GM21619 (cell line): ENCODE results near the gene SLC38A7.
"Not testable (repeated sequence)": the region's sequence is repeated elsewhere in the genome, so short reads cannot be mapped to it uniquely, and the experiment has no call there.

Experiments
- ATAC-seq: cut with Tn5 transposase; IDR thresholded peaks from one replicate; pipeline ENCODE4 v1.9.1; 2021; ENCODE audit not compliant: unreplicated experiment

SLC38A7 gene

DNA sequence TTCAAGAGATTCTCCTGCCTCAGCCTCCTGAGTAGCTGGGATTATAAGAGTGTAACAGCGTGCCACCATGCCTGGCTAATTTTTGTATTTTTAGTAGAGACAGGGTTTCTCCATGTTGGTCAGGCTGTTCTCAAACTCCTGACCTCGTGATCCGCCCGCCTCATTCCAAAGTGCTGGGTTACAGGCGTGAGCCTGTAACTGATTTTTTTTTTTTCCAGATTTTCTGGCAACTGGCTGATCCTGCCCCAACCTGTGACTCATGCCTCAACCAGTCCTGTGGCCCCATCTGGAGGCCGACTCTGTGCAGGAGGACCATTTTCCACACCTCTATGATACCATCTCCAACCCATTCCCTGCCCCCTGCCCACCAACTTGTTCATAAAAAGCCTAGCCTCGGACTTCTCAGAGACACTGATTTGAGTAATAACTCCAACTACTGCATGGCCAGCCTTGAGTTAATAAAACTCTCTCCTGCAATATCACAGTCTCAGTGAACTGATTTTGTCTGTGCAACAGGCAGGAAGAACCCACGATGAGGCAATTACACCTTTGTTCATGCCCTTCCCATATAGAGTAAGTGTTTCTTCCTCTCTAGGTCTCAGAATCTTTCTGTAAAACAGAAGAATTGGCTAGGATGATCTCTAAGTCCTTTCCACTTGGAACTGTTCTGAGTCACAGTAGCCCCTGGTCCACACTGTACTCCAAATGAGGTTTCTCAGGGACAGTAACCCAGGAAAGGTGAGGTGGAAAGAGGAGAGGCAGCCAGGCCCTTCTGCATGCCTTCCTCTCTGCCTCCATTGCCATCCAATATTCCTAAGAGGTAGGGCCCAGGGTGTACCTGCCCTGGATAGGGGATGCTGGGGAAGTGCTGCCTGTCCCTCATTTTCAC is 46.2 kb downstream of the SLC38A7 start:
- no peak for ATAC-seq

DNA sequence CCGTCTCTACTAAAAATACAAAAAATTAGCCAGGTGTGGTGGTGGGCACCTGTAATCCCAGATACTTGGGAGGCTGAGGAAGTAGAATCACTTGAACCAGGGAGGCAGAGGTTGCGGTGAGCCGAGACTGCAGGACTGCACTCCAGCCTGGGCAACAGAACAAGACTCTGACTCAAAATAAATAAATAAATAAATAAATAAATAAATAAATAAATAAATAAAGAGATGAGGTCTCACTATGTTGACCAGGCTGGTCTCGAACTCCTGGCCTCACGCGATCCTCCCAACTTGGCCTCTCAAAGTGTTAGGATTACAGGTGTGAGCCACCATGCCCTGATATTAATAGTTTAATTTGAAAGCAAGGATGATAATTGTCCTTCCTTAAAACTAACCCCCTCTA is 47.5 kb downstream of the SLC38A7 start:
- not testable (repeated sequence) for ATAC-seq

DNA sequence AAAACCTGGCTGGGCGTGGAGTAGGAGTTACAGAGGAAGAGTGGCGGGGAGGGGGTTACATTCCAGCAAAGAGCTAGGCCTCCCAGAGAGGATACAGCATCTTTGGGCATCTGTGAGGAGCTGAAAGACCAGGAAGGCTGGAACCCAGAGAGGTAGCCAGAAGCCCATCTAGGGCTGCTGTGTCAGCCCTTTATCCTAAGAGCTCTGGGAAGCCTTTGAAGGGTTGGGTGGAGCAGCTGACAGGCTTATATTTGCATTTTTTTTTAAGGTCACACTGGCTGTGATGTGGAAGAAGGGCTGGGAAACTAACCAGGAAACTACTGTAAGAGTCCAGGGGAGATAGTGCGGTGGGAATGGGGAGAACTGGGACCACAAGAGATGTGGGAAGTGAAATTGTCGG is 48.1 kb downstream of the SLC38A7 start:
- no peak for ATAC-seq

DNA sequence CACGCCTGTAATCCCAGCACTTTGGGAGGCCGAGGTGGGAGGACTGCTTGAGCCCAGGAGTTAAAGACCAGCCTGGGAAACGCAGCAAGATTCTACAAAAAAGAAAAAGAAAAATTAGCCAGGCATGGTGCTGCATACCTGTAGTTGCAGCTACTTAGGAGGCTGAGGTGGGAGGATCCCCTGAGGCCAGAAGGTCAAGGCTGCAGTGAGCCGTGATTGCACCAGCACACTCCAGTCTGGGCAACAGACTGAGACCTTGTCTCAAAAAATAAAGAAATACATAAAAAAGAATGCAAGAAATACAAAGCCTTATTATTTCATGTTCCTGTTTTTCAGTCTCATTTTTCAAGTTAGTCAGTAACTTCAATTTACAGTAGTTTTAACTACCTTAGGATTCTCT is 49.1 kb downstream of the SLC38A7 start:
- ATAC-seq: no peak

DNA sequence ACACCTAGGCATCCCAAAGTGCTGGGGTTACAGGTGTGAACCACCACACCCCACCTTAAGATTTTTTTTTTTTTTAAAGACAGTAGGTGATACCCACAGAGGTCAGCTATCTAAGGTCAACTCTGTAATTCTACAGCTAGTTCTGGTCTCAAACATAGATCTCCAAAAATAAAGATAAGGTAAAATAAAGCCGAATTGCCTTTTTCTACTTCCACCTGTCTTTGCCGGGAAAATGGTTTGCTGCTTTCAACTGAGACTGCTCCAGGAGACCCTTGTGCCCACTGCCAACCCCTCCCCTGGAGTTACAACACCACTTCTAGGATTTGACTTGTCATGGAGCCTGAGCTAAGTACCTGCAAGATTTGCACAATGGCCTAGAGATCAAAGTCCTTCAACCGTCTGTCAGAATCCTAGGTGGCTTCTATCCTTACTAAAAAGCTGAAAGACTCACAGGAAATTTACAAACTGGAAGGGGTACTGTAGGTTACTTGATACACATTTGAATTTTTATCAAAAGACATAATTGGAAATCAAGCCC is 50.2 kb downstream of the SLC38A7 start:
- ATAC-seq: no peak

DNA sequence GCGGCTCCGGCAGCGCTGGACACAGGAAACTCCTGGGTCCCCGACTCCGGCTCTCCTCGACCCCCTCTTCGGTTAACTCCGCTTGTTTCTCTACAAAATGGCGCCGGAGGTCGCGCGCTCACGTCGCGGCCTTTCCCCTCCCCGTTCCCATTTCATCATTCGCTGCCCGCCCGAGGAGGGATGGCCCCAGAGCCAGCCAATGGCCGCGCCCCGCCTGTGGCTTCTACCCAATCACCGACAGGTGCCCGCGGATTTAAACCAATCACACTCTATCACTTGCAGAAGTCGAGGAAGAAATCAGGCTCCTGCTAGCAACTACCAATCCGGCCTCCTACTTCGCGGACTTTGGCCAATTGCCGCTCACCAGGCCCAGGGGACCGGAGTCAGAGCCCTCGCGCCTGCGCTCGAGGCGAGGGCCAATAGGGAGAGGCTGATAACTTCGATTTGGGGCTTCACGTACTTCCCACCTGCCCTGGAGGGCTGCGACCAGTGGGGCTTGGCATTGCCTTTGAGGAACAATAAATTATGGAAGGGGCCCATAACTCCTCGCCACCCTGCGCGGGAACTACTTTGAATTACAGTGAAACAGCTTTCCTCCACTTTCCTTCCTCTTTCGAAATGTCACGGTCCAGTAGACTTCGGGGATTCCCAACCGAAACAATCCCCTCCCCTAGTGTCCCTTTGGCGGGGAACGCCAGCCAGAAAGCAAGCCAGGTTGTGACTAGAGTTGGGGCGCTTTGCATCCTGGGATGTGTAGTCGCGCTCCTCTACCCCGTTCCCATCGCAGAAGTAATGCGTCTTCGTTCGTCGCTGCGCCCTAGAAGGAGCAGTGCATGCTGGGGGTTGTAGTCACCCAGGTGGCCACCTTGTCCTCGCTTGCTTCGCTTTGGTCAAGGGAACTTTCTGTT is 54.6 kb downstream of the SLC38A7 start, which contains the start of gene CNOT1:
Gene CNOT1 (minus strand): TSS at position 94 of the 908 bp plus-strand sequence. CDS start 30,489 bp downstream, outside the sequence.
- peak; percentile 80 for ATAC-seq

DNA sequence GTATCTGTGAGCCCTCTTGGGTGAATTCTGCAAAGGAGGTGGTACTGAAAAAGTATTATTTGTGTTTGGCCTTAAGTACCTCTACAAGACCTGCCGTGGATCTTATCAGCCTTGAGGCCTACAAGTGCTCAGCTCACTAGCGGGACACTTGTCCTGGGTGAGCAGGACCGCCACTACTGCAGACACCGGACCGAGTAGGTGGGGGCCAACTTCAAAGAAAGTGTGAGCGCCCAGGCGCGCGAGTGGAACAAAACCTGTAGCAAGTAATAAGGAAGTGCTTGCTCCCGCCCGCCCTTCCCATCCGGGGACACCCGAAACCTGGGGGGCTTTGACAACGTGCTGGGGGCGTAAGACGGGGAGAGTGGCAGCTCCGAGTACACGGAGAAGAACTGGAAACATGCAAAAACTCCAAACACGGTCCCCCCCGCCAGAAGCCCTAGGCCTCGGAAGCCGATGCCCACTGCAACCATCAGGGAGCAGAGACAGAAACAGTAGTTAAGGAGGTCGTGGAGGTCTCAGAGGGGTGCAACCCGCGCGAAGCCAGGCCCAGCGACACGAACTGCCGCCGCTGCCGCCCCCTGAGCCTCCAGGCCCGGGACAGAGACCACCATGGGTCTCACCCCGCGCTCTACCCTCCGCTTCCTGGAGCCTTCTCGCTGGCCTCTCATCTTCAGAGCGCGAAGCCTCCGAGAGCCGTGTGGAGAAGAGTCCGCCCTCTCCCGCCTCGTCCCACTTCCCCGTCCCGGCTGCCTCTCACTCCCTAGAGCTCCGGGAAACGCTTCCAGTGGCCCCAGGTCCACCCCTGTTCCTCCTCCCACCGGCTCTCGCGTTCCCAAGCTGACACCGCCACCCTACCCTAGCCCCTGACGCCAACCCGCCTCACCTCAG is 55.5 kb downstream of the SLC38A7 start:
- ATAC-seq: peak; percentile 0

DNA sequence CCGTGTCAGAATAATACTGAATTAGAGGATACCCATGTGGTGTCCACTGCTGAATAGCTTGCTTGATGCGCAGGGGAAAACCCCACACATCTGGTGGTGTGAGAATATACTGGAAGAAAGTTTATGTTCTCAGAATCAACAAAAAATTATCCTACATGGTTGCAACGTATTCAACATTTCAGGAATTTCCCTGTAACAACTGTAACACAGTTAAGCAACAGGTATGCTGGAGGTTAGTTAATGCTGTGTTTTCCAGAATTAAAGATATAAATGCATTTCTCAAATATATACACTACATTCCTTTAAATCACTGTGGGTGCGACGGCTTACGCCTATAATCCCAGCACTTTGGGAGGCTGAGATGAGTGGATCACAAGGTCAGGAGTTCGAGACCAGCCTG is 60.4 kb downstream of the SLC38A7 start:
- ATAC-seq: no peak

DNA sequence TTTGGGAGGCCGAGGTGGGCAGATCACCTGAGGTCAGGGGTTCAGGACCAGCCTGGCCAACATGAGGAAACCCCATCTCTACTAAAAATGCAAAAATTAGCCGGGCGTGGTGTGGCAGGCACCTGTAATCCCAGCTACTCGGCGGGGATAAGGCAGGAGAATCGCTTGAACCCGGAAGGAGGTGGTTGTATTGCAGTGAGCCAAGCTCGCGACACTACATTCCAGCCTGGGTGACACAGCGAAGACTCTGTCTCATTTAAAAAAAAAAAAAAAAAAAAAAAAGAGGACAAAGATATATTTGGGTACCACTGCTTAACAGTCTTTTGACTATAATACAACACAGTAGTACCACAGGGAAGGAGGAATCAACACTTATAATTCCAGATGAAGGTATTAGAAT is 64.2 kb downstream of the SLC38A7 start:
- no peak for ATAC-seq

DNA sequence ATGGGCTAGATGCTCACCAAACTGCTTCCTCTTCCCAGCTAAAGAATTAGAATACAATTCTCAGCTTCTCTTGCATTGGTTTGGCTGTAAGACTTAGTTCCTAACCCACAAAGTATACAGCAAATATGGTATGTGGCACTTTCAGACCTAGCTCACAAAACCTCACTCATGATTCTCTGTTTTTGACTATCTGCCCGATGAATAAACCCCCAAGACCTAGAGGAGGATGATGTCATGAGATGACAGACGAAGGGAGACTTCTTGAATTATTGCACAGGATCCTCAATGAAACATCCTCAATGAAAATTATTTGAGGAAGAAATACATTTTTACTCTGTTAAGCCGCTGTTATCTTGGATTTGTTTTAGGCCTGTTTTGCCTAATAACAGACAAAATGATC is 69.3 kb downstream of the SLC38A7 start:
- ATAC-seq: no peak
